Natural killer cell treated with Interleukin-12 subunit alpha and Interleukin-12 subunit beta and Interleukin-15 and Interleukin-18, amount 100 ng/mL, for 72 hours (primary cell): ENCODE results near the gene ODF2L. TPM values are rescaled to one million over a fixed set of nuclear protein-coding genes. Genes with fewer than 3 reads are reported as not detected.
A peak's percentile ranks its signal among the peaks of the same experiment; 100 is the strongest.
"Not testable (repeated sequence)": the region's sequence is repeated elsewhere in the genome, so short reads cannot be mapped to it uniquely, and the experiment has no call there.

Experiments
- ATAC-seq, 2 donors: fragments of 150-1000 bp; cut with Tn5 transposase in 1 of 2; sonication (Bioruptor Pico), chemical (Tn5 transposase) in 1 of 2; 2 replicates each; pipeline ENCODE4 v1.10.0; 2021
- DNase-seq: peaks from one replicate; pipeline ENCODE4 v3.0.0; 2022; ENCODE audit warnings: low spot score
- H3K27ac Mint-ChIP-seq, 2 donors: 1 replicate in 1 of 2; 2 replicates in 1 of 2; pipeline ENCODE4 v1.8.0; 2022; ENCODE audit warnings: mixed read lengths in 2 of 2, mild to moderate bottlenecking in 1 of 2, moderate library complexity in 1 of 2
- H3K27me3 Mint-ChIP-seq, 2 donors: 1 replicate in 1 of 2; 2 replicates in 1 of 2; pipeline ENCODE4 v1.8.0; 2022; ENCODE audit warnings: mixed read lengths in 2 of 2
- H3K36me3 Mint-ChIP-seq: one replicate; pipeline ENCODE4 v1.8.0; 2022; ENCODE audit warnings: mixed read lengths
- H3K4me1 Mint-ChIP-seq, 2 donors: 1 replicate in 1 of 2; 2 replicates in 1 of 2; pipeline ENCODE4 v1.8.0; 2022; ENCODE audit warnings: low read depth in 2 of 2, mixed read lengths in 2 of 2, mild to moderate bottlenecking in 1 of 2
- H3K4me3 Mint-ChIP-seq: one replicate; pipeline ENCODE4 v1.8.0; 2022; ENCODE audit warnings: mixed read lengths
- H3K9me3 Mint-ChIP-seq: 2 replicates; pipeline ENCODE4 v1.8.0; 2022; ENCODE audit warnings: mixed read lengths
- total RNA-seq, 2 donors: library from RNA; stranded (reverse); gene quantifications; one replicate each; pipeline ENCODE4 v1.2.3, GENCODE V29; 2022

The ODF2L gene
- total RNA-seq, 2 donors from 2014 or later = 35.4 to 36.6 TPM

- ATAC-seq (no peak), DNase-seq (no peak)
- peaks cover 18% of the 10 kb centered on the region for H3K36me3 Mint-ChIP-seq
- H3K27ac Mint-ChIP-seq = peak overlapping the region in 1 of 2 donors; percentile 3
- no peak overlapping the region for H3K4me3 Mint-ChIP-seq
- no peaks in the 10 kb centered on the region for H3K9me3 Mint-ChIP-seq
- H3K4me1 Mint-ChIP-seq = peaks cover under 1 to 8% of the 10 kb centered on the region in 2 donors
- H3K27me3 Mint-ChIP-seq = no peaks in the 10 kb centered on the region
Measured at GRCh38 chr1:86377341-86377740, 18.8 kb downstream of the ODF2L start.

- no peaks in the 10 kb centered on the region for H3K4me1 Mint-ChIP-seq
- DNase-seq (no peak), ATAC-seq (no peak)
- H3K27me3 Mint-ChIP-seq = no peaks in the 10 kb centered on the region
- no peak overlapping the region for H3K27ac Mint-ChIP-seq
- peaks cover 18% of the 10 kb centered on the region for H3K36me3 Mint-ChIP-seq
- H3K4me3 Mint-ChIP-seq = no peak overlapping the region
- no peaks in the 10 kb centered on the region for H3K9me3 Mint-ChIP-seq
Measured at GRCh38 chr1:86375688-86376087, 20.4 kb downstream of the ODF2L start.

- no peak overlapping the region for H3K4me3 Mint-ChIP-seq
- no peak for DNase-seq
- no peaks in the 10 kb centered on the region for H3K27me3 Mint-ChIP-seq
- no peaks in the 10 kb centered on the region for H3K9me3 Mint-ChIP-seq
- H3K36me3 Mint-ChIP-seq = peaks cover 4% of the 10 kb centered on the region
- H3K27ac Mint-ChIP-seq = peak overlapping the region in 1 of 2 donors; percentile 32
- no peak for ATAC-seq
- H3K4me1 Mint-ChIP-seq = no peaks in the 10 kb centered on the region
Measured at GRCh38 chr1:86370601-86371022, 25.5 kb downstream of the ODF2L start.

- Mint-ChIP-seq H3K36me3 (peaks cover 4% of the 10 kb centered on the region), H3K4me1 (no peaks in the 10 kb centered on the region), H3K9me3 (no peaks in the 10 kb centered on the region), H3K27me3 (no peaks in the 10 kb centered on the region), H3K4me3 (no peak overlapping the region), H3K27ac (no peak overlapping the region)
- ATAC-seq (no peak), DNase-seq (no peak)
Measured at GRCh38 chr1:86365896-86366295, 30.2 kb downstream of the ODF2L start.

GRCh38 chr1:86362807-86363206 lies 33.3 kb downstream of the ODF2L start:
- no peak for ATAC-seq
- Mint-ChIP-seq H3K9me3 (no peaks in the 10 kb centered on the region), H3K27ac (no peak overlapping the region), H3K4me3 (no peak overlapping the region), H3K36me3 (peaks cover 4% of the 10 kb centered on the region), H3K4me1 (no peaks in the 10 kb centered on the region), H3K27me3 (no peaks in the 10 kb centered on the region)
- DNase-seq = no peak

- Mint-ChIP-seq H3K27me3 (no peaks in the 10 kb centered on the region), H3K4me3 (no peak overlapping the region), H3K27ac (no peak overlapping the region), H3K9me3 (no peaks in the 10 kb centered on the region), H3K4me1 (no peaks in the 10 kb centered on the region), H3K36me3 (peaks cover 5% of the 10 kb centered on the region)
- no peak for DNase-seq
- no peak for ATAC-seq
Measured at GRCh38 chr1:86357796-86358195, 38.3 kb downstream of the ODF2L start.

- Mint-ChIP-seq H3K4me3 (no peak overlapping the region), H3K9me3 (no peaks in the 10 kb centered on the region), H3K27me3 (no peaks in the 10 kb centered on the region), H3K4me1 (no peaks in the 10 kb centered on the region), H3K27ac (no peak overlapping the region), H3K36me3 (peaks cover 13% of the 10 kb centered on the region)
- ATAC-seq (no peak), DNase-seq (no peak)
Measured at GRCh38 chr1:86356247-86356646, 39.9 kb downstream of the ODF2L start.

- ATAC-seq (no peak), DNase-seq (no peak)
- Mint-ChIP-seq H3K27me3 (no peaks in the 10 kb centered on the region), H3K36me3 (peaks cover 21% of the 10 kb centered on the region), H3K4me3 (no peak overlapping the region), H3K9me3 (peaks cover 6% of the 10 kb centered on the region), H3K4me1 (no peaks in the 10 kb centered on the region), H3K27ac (no peak overlapping the region)
Measured at GRCh38 chr1:86352086-86352485, 44.0 kb downstream of the ODF2L start.

GRCh38 chr1:86350230-86350629 lies 45.9 kb downstream of the ODF2L start:
- not testable (repeated sequence) for H3K9me3 Mint-ChIP-seq, H3K4me3 Mint-ChIP-seq, H3K4me1 Mint-ChIP-seq, H3K27ac Mint-ChIP-seq, H3K27me3 Mint-ChIP-seq, ATAC-seq, DNase-seq
- peaks cover 21% of the 10 kb centered on the region for H3K36me3 Mint-ChIP-seq

- Mint-ChIP-seq H3K27ac (no peak overlapping the region), H3K4me3 (no peak overlapping the region), H3K9me3 (peaks cover 10% of the 10 kb centered on the region), H3K36me3 (peaks cover 9% of the 10 kb centered on the region), H3K27me3 (peaks cover 6 to 11% of the 10 kb centered on the region in 2 donors), H3K4me1 (peaks cover 0 to 2% of the 10 kb centered on the region in 2 donors)
- DNase-seq (no peak), ATAC-seq (no peak)
Measured at GRCh38 chr1:86346388-86346787, 49.7 kb downstream of the ODF2L start.

- no peaks in the 10 kb centered on the region for H3K36me3 Mint-ChIP-seq
- peaks cover 6 to 11% of the 10 kb centered on the region in 2 donors for H3K27me3 Mint-ChIP-seq
- H3K4me3 Mint-ChIP-seq = no peak overlapping the region
- peaks cover 0 to 2% of the 10 kb centered on the region in 2 donors for H3K4me1 Mint-ChIP-seq
- ATAC-seq (no peak), DNase-seq (no peak)
- no peak overlapping the region for H3K27ac Mint-ChIP-seq
- peaks cover 8% of the 10 kb centered on the region for H3K9me3 Mint-ChIP-seq
Measured at GRCh38 chr1:86345042-86345441, 51.1 kb downstream of the ODF2L start.

- Mint-ChIP-seq H3K4me1 (peaks cover 0 to 3% of the 10 kb centered on the region in 2 donors), H3K27ac (no peak overlapping the region), H3K9me3 (peaks cover 5% of the 10 kb centered on the region), H3K27me3 (peaks cover 6 to 11% of the 10 kb centered on the region in 2 donors), H3K4me3 (no peak overlapping the region), H3K36me3 (no peaks in the 10 kb centered on the region)
- DNase-seq (no peak), ATAC-seq (no peak)
Measured at GRCh38 chr1:86339906-86340305, 56.2 kb downstream of the ODF2L start.

GRCh38 chr1:86339014-86339812 lies 56.9 kb downstream of the ODF2L start:
- peaks cover 0 to 3% of the 10 kb centered on the region in 2 donors for H3K4me1 Mint-ChIP-seq
- peaks cover 6 to 11% of the 10 kb centered on the region in 2 donors for H3K27me3 Mint-ChIP-seq
- ATAC-seq (peak; percentile 13 to 52), DNase-seq (no peak)
- H3K36me3 Mint-ChIP-seq = no peaks in the 10 kb centered on the region
- H3K27ac Mint-ChIP-seq = peak overlapping the region in 1 of 2 donors; percentile 11
- H3K9me3 Mint-ChIP-seq = peaks cover 3% of the 10 kb centered on the region
- no peak overlapping the region for H3K4me3 Mint-ChIP-seq

- Mint-ChIP-seq H3K36me3 (no peaks in the 10 kb centered on the region), H3K27me3 (peaks cover 0 to 10% of the 10 kb centered on the region in 2 donors), H3K4me1 (peaks cover 0 to 3% of the 10 kb centered on the region in 2 donors), H3K27ac (no peak overlapping the region), H3K4me3 (no peak overlapping the region), H3K9me3 (peaks cover under 1% of the 10 kb centered on the region)
- no peak for ATAC-seq
- DNase-seq = no peak
Measured at GRCh38 chr1:86335916-86336315, 60.2 kb downstream of the ODF2L start.
